HG03025 (cell line): ENCODE data around the gene GAGE10.

Experiments
- ATAC-seq: cut with Tn5 transposase; IDR thresholded peaks from one replicate; pipeline ENCODE4 v1.9.1; 2021; ENCODE audit warnings: mild to moderate bottlenecking, moderate library complexity; ENCODE audit not compliant: unreplicated experiment, low FRiP score

GAGE10 gene, protein sequence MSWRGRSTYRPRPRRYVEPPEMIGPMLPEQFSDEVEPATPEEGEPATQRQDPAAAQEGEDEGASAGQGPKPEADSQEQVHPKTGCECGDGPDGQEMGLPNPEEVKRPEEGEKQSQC

GRCh38 chrX:49303346-49303745, at the start of gene GAGE10:
Gene GAGE10, plus strand, starts transcription at chrX:49303646. Its CDS starts 1,214 bp downstream, at chrX:49304860.
- no peak for ATAC-seq

- ATAC-seq: no peak
Measured at GRCh38 chrX:49254639-49255038, 48.8 kb upstream of the GAGE10 start.

- ATAC-seq: no peak
Measured at GRCh38 chrX:49256268-49256995, 47.0 kb upstream of the GAGE10 start.

DNA sequence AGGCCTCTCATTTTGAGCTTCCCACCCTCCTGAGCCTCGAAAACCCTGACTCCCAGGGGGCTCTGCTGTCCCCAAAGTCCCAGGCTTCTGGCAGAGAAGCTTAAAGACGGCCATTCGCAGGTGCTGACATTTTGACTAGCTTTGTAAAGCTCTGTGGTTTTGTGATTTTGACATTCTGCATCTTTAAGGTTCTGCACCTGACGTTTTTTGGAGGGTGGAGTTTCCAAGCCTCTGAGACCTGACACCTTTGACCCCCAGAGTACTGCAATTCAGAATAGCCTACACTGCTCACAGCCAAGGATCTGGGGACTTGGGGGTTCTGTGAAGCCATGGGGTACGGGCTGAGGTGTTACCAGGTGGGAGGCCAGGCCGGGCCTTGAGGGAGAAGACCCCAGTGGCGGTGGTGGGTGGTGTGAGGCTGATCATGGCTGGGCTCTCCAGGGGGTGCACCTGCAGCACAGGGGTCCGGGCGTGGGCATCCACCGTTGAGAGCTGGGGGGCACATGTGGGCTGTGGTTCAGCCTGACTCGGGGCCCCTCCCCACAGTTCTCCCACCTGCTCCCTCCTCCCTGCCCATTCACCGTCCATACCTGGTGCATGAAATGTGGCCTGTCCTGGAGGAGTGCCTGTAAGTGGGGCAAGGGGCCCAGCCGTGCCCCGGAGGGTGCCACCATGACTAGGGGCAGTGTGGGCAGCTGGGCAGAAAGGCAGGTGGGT, 46.2 kb upstream of the GAGE10 start:
- no peak for ATAC-seq

GRCh38 chrX:49257846-49258748, 45.3 kb upstream of the GAGE10 start:
- no peak for ATAC-seq

DNA sequence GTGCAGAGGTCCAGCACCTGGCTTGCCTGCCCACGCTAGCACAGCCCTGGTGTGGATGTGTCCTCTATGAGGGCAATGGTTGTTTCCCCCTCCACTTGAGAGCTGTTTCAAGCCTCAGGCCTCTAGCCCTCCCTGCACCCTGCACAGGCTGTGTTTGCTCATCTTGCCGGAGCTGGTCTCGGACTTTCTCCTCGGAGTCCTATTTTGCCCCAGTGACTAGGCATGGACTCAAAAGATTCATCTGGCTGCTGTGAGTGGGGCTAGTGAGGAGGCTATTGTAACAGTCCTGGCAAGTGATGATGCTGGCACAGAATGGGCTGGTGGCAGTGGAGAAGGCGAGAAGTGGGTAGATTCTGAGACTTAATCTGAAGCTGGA, 44.7 kb upstream of the GAGE10 start:
- ATAC-seq: no peak

DNA sequence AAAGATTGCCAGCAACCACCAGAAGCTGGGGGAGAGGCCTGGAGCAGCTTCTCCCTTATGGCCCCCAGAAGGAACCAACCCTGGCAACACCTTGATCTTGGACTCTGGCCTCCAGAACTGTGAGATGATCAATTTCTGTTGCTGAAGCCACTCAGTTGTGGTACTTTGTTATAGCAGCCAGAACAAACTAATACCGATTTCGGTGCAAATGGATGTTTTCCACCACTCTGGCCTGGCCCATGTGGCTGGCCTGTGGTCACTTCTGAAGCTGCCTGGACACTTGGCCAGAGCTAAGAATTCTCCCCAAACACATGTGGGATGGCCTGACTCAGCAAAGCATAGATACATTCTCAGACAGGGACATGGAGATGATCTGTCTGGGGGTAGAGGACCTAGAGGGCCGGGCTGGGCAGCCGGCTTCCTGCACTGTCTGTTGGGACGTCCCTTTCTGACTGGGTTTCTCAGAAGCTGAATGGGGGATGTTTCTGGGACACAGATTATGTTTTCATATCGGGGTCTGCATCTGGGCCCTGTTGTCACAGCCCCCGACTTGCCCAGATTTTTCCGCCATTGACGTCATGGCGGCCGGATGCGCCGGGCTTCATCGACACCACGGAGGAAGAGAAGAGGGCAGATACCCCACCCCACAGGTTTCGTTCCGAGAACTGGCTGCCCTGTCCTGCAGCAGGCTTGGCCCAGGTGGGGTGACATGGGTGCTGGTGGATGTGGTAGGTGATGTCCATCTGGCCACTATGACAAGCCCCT, 43.0 kb upstream of the GAGE10 start:
- ATAC-seq: no peak

GRCh38 chrX:49262603-49263002, 40.8 kb upstream of the GAGE10 start:
- no peak for ATAC-seq

GRCh38 chrX:49263631-49264030, 39.8 kb upstream of the GAGE10 start:
- no peak for ATAC-seq

DNA sequence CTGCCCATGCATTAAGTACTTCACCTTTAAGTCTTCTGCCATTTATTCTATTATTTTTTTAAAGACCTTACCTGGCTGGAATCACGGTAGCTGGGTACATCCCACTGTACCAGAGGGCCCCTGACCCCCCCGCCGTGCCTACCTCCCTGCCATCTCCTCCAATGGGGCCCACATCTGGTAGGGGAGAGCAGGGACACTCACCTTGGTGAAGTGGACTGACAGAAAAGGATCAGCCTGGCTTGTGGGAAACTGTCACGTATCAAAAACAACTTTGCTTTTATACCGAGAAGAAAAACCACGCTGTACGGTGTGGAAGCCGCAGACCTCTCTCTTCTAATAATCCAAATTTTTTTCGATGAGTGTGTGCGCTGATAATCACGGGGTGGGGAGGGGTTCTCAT, 39.0 kb upstream of the GAGE10 start, which contains the start of gene FOXP3:
Gene FOXP3 (minus strand): TSS at position 251 of the 400 bp plus-strand sequence. CDS start 6,205 bp downstream, outside the sequence.
- ATAC-seq: no peak

- no peak for ATAC-seq
Measured at GRCh38 chrX:49266523-49267445, 36.7 kb upstream of the GAGE10 start.

DNA sequence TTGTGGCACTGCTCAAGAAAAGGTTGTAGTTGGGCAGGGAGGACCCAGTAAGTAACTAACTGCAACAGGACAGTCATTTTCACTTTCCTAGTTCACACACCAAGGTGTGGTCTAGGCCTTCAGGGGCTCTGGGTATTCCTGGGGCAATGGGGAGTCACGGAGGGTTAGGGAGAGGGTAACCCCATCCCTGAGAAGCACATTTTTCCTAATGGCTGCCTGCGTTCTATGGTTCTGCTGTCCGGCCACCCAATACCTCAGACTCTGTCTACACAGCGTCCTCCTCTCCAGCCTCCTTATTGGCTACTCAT, 34.8 kb upstream of the GAGE10 start:
- no peak for ATAC-seq

GRCh38 chrX:49269010-49269766, 34.3 kb upstream of the GAGE10 start:
- ATAC-seq: peak; percentile 84

DNA sequence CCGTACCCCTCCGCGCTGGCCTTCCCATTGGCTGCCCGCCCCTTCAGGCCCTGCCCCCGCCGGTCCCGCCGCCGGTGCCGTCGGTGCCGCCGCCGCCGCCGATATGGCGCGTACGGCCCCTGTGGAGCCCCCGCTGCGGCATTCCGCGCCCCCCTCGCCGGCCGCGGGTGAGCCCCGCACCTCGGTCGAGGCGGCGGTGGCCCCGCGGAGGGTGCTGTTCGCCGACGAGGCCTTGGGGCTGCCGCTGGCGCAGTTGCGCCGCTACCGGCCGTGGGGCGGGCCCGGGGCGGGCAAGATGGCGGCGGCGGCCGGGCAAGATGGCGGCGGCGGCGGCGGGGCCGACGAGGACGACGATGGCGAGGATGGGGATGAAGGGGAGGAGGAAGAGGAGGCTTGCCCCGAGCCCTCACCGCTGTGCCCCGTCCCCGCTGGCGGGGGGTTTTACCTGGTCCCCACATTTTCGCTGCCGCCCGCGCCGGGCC, 33.6 kb upstream of the GAGE10 start, which contains the start of gene PPP1R3F:
Gene PPP1R3F (plus strand): TSS at position 27 of the 482 bp plus-strand sequence. CDS start 77 bp downstream, at position 104.
- peak; percentile 7 for ATAC-seq

DNA sequence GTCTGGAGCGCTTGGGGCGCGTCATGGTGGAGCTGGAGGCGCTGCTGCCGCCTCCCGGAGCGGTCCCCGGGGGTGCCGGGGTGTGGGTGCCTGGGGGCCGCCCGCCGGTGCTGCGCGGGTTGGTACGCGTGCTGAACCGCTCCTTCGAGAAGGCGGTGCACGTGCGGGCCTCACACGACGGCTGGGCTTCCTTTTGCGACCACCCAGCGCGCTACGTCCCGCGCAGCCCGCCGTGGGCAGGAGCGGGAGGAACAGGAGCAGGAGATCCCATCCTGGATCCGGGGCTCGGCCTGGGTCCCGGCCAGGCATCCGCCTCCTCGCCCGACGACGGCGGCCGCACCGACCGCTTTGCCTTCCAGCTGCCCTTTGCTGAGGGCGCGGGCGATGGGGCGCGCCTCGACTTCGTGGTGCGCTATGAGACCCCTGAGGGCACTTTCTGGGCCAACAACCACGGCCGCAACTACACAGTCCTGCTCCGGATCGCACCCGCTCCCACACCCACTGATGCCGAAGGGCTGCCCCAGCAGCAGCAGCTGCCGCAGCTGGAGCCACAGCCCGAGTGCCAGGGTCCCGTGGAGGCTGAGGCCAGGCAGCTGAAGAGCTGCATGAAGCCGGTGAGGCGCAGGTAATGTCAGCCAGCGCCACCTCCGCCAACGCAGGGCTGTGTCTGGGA, 33.1 kb upstream of the GAGE10 start:
- no peak for ATAC-seq

DNA sequence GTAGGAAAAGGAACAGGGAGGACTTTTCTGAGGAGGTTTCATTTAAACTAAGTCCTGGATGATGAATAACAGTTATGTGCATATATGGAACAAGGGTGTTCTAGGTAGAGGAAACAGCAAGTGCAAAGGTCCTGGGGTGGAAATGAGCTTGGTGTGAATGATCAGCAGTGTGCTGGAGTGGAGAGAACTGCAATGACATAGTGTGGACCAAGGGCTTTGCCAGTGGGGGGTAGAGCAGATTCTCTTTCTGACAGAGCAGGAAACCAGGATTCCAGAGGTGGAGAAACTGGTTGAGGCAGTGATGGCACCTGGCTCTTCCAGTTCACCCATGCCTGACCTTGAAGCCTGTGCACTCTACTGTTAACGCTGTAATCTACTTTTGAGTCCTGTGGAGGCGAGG, 32.1 kb upstream of the GAGE10 start:
- ATAC-seq: no peak

- ATAC-seq: no peak
Measured at GRCh38 chrX:49272421-49272820, 31.0 kb upstream of the GAGE10 start.
